WTC11 (cell line): ENCODE data around the gene TNFRSF4. TPM values are rescaled to one million over a fixed set of nuclear protein-coding genes. Genes with fewer than 3 reads are reported as not detected.

ENCODE experiments used
- ATAC-seq: fragments of 200-7000 bp; cut with Tn5 transposase; 2 replicates; pipeline ENCODE4 v1.10.0; 2021; ENCODE audit warnings: mild to moderate bottlenecking, moderate library complexity
- CTCF ChIA-PET: fragments of 300-600 bp; sonication (Branson Sonifier 250); formaldehyde crosslinking; loops from one replicate; lab custom pipeline; 2021; ENCODE audit warnings: antibody characterized with exemption; lab: Charles Lee
- POLR2A ChIA-PET: fragments of 350-600 bp; sonication (Branson Sonifier 250); formaldehyde crosslinking; loops from one replicate; lab custom pipeline; 2021; ENCODE audit warnings: antibody characterized with exemption; lab: Charles Lee
- DNase-seq: peaks from one replicate; pipeline ENCODE4 v3.0.0; 2021; ENCODE audit warnings: low spot score
- H3K27ac Mint-ChIP-seq: 2 replicates; pipeline ENCODE4 v1.8.0; 2021; ENCODE audit warnings: mixed read lengths
- H3K27me3 Mint-ChIP-seq: 2 replicates; pipeline ENCODE4 v1.8.0; 2021; ENCODE audit warnings: low read depth, mild to moderate bottlenecking, moderate library complexity, mixed read lengths
- H3K36me3 Mint-ChIP-seq: 2 replicates; pipeline ENCODE4 v1.8.0; 2021; ENCODE audit warnings: mixed read lengths
- H3K4me1 Mint-ChIP-seq: 2 replicates; pipeline ENCODE4 v1.8.0; 2022; ENCODE audit warnings: mixed read lengths
- H3K4me3 Mint-ChIP-seq: 2 replicates; pipeline ENCODE4 v1.8.0; 2021; ENCODE audit warnings: mild to moderate bottlenecking, moderate library complexity, mixed read lengths
- H3K9me3 Mint-ChIP-seq: 2 replicates; pipeline ENCODE4 v1.8.0; 2021; ENCODE audit warnings: mixed read lengths
- ATF1 ChIP-seq: sonication (generic); formaldehyde crosslinking; IDR thresholded peaks from 2 replicates; pipeline ENCODE4 v1.8.1; 2023; ENCODE audit warnings: mild to moderate bottlenecking, moderate library complexity, missing genetic modification reagents
- ATF2 ChIP-seq: sonication (generic); formaldehyde crosslinking; IDR thresholded peaks from 2 replicates; pipeline ENCODE4 v1.8.1; 2022; ENCODE audit warnings: low read depth, missing genetic modification reagents, borderline replicate concordance
- ATF3 ChIP-seq: sonication (generic); formaldehyde crosslinking; conservative IDR thresholded peaks from 2 replicates; pipeline ENCODE4 v1.8.1; 2022; ENCODE audit warnings: mild to moderate bottlenecking, missing genetic modification reagents
- CDX4 ChIP-seq: fragments of 250-450 bp; sonication (Bioruptor Pico); IDR thresholded peaks from 2 replicates; pipeline ENCODE4 v1.9.0; 2021; ENCODE audit warnings: moderate library complexity, mild to moderate bottlenecking, inconsistent platforms, borderline replicate concordance
- CREM ChIP-seq: sonication (generic); formaldehyde crosslinking; IDR thresholded peaks from 2 replicates; pipeline ENCODE4 v1.8.1; 2022; ENCODE audit warnings: mild to moderate bottlenecking, missing genetic modification reagents, moderate library complexity
- E2F4 ChIP-seq: sonication (generic); formaldehyde crosslinking; IDR thresholded peaks from 2 replicates; pipeline ENCODE4 v1.8.1; 2022; ENCODE audit warnings: low read depth, mild to moderate bottlenecking, moderate library complexity, missing genetic modification reagents, borderline replicate concordance
- FOXP1 ChIP-seq: sonication (generic); formaldehyde crosslinking; IDR thresholded peaks from 2 replicates; pipeline ENCODE4 v1.8.0; 2022; ENCODE audit warnings: missing genetic modification reagents, mild to moderate bottlenecking, moderate library complexity, borderline replicate concordance
- GABPB1 ChIP-seq: sonication (generic); formaldehyde crosslinking; IDR thresholded peaks from 2 replicates; pipeline ENCODE4 v1.8.1; 2023; ENCODE audit warnings: mild to moderate bottlenecking, missing genetic modification reagents
- HMGXB4 ChIP-seq: sonication (generic); formaldehyde crosslinking; IDR thresholded peaks from 2 replicates; pipeline ENCODE4 v1.8.1; 2023; ENCODE audit warnings: mild to moderate bottlenecking, moderate library complexity, missing genetic modification reagents
- JAZF1 ChIP-seq: fragments of 250-450 bp; sonication (Bioruptor Pico); IDR thresholded peaks from 2 replicates; pipeline ENCODE4 v1.9.0; 2021; ENCODE audit warnings: moderate library complexity, mild to moderate bottlenecking, inconsistent platforms
- NR2C2 ChIP-seq: sonication (generic); formaldehyde crosslinking; IDR thresholded peaks from 2 replicates; pipeline ENCODE4 v1.8.0; 2022; ENCODE audit warnings: mild to moderate bottlenecking, missing genetic modification reagents
- OVOL2 ChIP-seq: fragments of 250-450 bp; sonication (Bioruptor Pico); IDR thresholded peaks from 2 replicates; pipeline ENCODE4 v1.9.0; 2021; ENCODE audit warnings: mild to moderate bottlenecking, borderline replicate concordance
- RELA ChIP-seq: sonication (generic); formaldehyde crosslinking; IDR thresholded peaks from 2 replicates; pipeline ENCODE4 v1.8.1; 2022; ENCODE audit warnings: missing genetic modification reagents, mild to moderate bottlenecking, borderline replicate concordance
- TP53 ChIP-seq: sonication (generic); formaldehyde crosslinking; IDR thresholded peaks from 2 replicates; pipeline ENCODE4 v1.8.1; 2023; ENCODE audit warnings: mild to moderate bottlenecking, missing genetic modification reagents
- USF2 ChIP-seq: sonication (generic); formaldehyde crosslinking; IDR thresholded peaks from 2 replicates; pipeline ENCODE4 v1.8.1; 2023; ENCODE audit warnings: mild to moderate bottlenecking, missing genetic modification reagents, moderate library complexity
- ZNF138 ChIP-seq: sonication (generic); formaldehyde crosslinking; conservative IDR thresholded peaks from 2 replicates; pipeline ENCODE4 v1.8.1; 2022; ENCODE audit warnings: mild to moderate bottlenecking, moderate library complexity, missing genetic modification reagents
- ZNF263 ChIP-seq: sonication (generic); formaldehyde crosslinking; IDR thresholded peaks from 2 replicates; pipeline ENCODE4 v1.8.1; 2022; ENCODE audit warnings: low read depth, mild to moderate bottlenecking, moderate library complexity, missing genetic modification reagents
- ZNF396 ChIP-seq: fragments of 250-450 bp; sonication (Bioruptor Pico); IDR thresholded peaks from 2 replicates; pipeline ENCODE4 v1.8.0; 2021; ENCODE audit warnings: mild to moderate bottlenecking, moderate library complexity, borderline replicate concordance
- total RNA-seq: library from RNA; stranded (reverse); gene quantifications from 3 replicates; pipeline ENCODE4 v1.2.3, GENCODE V29; 2021

The TNFRSF4 gene
- total RNA-seq, 1 experiment from 2014 or later = 0.33 TPM

GRCh38 chr1:1168451-1169411, 45.2 kb downstream of the TNFRSF4 start:
- ATAC-seq (no peak), DNase-seq (peak; percentile 11)
- H3K27me3 Mint-ChIP-seq = peaks cover 7% of the 10 kb centered on the region
- ChIA-PET CTCF (interaction anchor here (0.8 to 1.1 kb wide), 2 partner anchors 11 to 12 kb away, joined by 3 to 5 read pairs; no protein-coding TSS in a partner anchor), POLR2A (interaction anchor here (0.6 kb wide), 1 partner anchor 12 kb away, joined by 3 read pairs; no protein-coding TSS in a partner anchor)
- no peak for TF ChIP-seq TP53
- no peak for TF ChIP-seq HMGXB4 (CRISPR knock-in tag)
- no peak for TF ChIP-seq JAZF1 (CRISPR knock-in tag)
- TF ChIP-seq RELA (CRISPR knock-in tag) = no peak
- no peak for TF ChIP-seq NR2C2 (CRISPR knock-in tag)
- no peak for TF ChIP-seq ATF2 (CRISPR knock-in tag)
- TF ChIP-seq ZNF138 (CRISPR knock-in tag) = no peak
- TF ChIP-seq ATF1 (CRISPR knock-in tag) = no peak
- TF ChIP-seq E2F4 (CRISPR knock-in tag) = no peak
- peaks cover 11% of the 10 kb centered on the region for H3K4me1 Mint-ChIP-seq
- no peaks in the 10 kb centered on the region for H3K9me3 Mint-ChIP-seq
- H3K4me3 Mint-ChIP-seq = no peak overlapping the region
- no peak overlapping the region for H3K27ac Mint-ChIP-seq
- H3K36me3 Mint-ChIP-seq = no peaks in the 10 kb centered on the region

- no peak for ATAC-seq
Observed at GRCh38 chr1:1167841-1168450, 46.0 kb downstream of the TNFRSF4 start.

GRCh38 chr1:1167398-1167821, 46.5 kb downstream of the TNFRSF4 start:
- Mint-ChIP-seq H3K36me3 (no peaks in the 10 kb centered on the region), H3K9me3 (no peaks in the 10 kb centered on the region), H3K27ac (no peak overlapping the region), H3K4me1 (peaks cover 15% of the 10 kb centered on the region), H3K27me3 (peaks cover 7% of the 10 kb centered on the region), H3K4me3 (no peak overlapping the region)
- DNase-seq (no peak), ATAC-seq (no peak)
- ChIA-PET POLR2A (interaction anchor here (0.5 kb wide), 2 partner anchors 239 to 265 kb away, joined by 3 read pairs; no protein-coding TSS in a partner anchor), CTCF (no interaction called here)
- TF ChIP-seq ZNF263 (no peak), E2F4 (CRISPR knock-in tag) (no peak), OVOL2 (CRISPR knock-in tag) (no peak), CDX4 (CRISPR knock-in tag) (no peak), ATF3 (CRISPR knock-in tag) (no peak), ZNF396 (CRISPR knock-in tag) (no peak), CREM (CRISPR knock-in tag) (no peak)

More at GRCh38 chr1:1167841-1168450, 46.0 kb downstream of the TNFRSF4 start:
- ChIA-PET POLR2A (interaction anchor here (0.5 kb wide), 2 partner anchors 238 to 266 kb away, joined by 3 read pairs; no protein-coding TSS in a partner anchor), CTCF (interaction anchor here (0.8 kb wide), 1 partner anchor 11 kb away, joined by 3 read pairs; no protein-coding TSS in a partner anchor)
- no peak for DNase-seq
- H3K27me3 Mint-ChIP-seq = peaks cover 7% of the 10 kb centered on the region
- H3K9me3 Mint-ChIP-seq = no peaks in the 10 kb centered on the region
- peaks cover 15% of the 10 kb centered on the region for H3K4me1 Mint-ChIP-seq
- no peak overlapping the region for H3K4me3 Mint-ChIP-seq
- TF ChIP-seq USF2 (CRISPR knock-in tag) (no peak), FOXP1 (CRISPR knock-in tag) (no peak), GABPB1 (CRISPR knock-in tag) (no peak)
- no peaks in the 10 kb centered on the region for H3K36me3 Mint-ChIP-seq
- H3K27ac Mint-ChIP-seq = no peak overlapping the region
